ENCODE measurements around the gene HARBI1.

The HARBI1 gene

GRCh38 chr11:46560300-46560991 is 56.6 kb downstream of the HARBI1 start:
- Histone ChIP-seq H3K4me1 (ENCODE audit: control extremely low read depth in 1 of 4, control insufficient read depth in 4 of 4, insufficient read depth in 4 of 4, low read length in 3 of 4) (peaks cover 9 to 39% (median 21%) of the 10 kb centered on the region in 4 experiments), H3K4me3 (ENCODE audit: control insufficient read depth in 1 of 7, extremely low read depth in 1 of 7, insufficient read depth in 4 of 7, low read depth in 2 of 7, low read length in 6 of 7) (peak overlapping the region in 6 of 7 experiments; percentile 51 to 80 (median 64)), H3K9me3 (ENCODE audit: control extremely low read depth in 1 of 5, control insufficient read depth in 4 of 5, insufficient read depth in 2 of 5, low read depth in 1 of 5, low read length in 4 of 5) (no peaks in the 10 kb centered on the region), H3K27ac (ENCODE audit: insufficient read depth in 1 of 2, low read depth in 1 of 2, low read length in 2 of 2, poor library complexity in 1 of 2, severe bottlenecking in 2 of 2) (peak overlapping the region; percentile 65 to 90), H3K36me3 (ENCODE audit: control insufficient read depth in 4 of 4, insufficient read depth in 4 of 4, low read length in 3 of 4) (peaks cover 0 to 3% (median 0%) of the 10 kb centered on the region in 4 experiments), H3K27me3 (replicated peaks in 2 of 5; ENCODE audit: control insufficient read depth in 4 of 5, insufficient read depth in 5 of 5, low read length in 4 of 5) (no peaks in the 10 kb centered on the region)
- DNase-seq = peak; percentile 25 to 73 (median 60)
- ChIA-PET CTCF (interaction anchor here (0.6 to 2.4 kb wide), 6 partner anchors 9 to 64 kb away, joined by 3 to 12 read pairs (median 4); partner anchors contain the start of genes ATG13 and HARBI1), POLR2A (interaction anchor here (0.5 to 0.6 kb wide), 2 partner anchors 9 to 10 kb away, joined by 3 to 4 read pairs; no protein-coding TSS in a partner anchor)
- WGBS (ENCODE audit: insufficient coverage) = 0% methylated on average over 4 of the region's 6 CpGs

- peaks cover 0 to 3% (median 0%) of the 10 kb centered on the region in 4 experiments for H3K36me3 ChIP-seq (ENCODE audit: control insufficient read depth in 4 of 4, insufficient read depth in 4 of 4, low read length in 3 of 4)
- POLR2A ChIA-PET = interaction anchor here (0.6 kb wide), 1 partner anchor 29 kb away, joined by 3 read pairs; no protein-coding TSS in a partner anchor
- H3K4me1 ChIP-seq (ENCODE audit: control extremely low read depth in 1 of 4, control insufficient read depth in 4 of 4, insufficient read depth in 4 of 4, low read length in 3 of 4) = peaks cover 9 to 45% (median 22%) of the 10 kb centered on the region in 4 experiments
- H3K9me3 ChIP-seq (ENCODE audit: control extremely low read depth in 1 of 5, control insufficient read depth in 4 of 5, insufficient read depth in 2 of 5, low read depth in 1 of 5, low read length in 4 of 5) = no peaks in the 10 kb centered on the region
- peak overlapping the region in 4 of 7 experiments; percentile 61 to 78 (median 64) for H3K4me3 ChIP-seq (ENCODE audit: control insufficient read depth in 1 of 7, extremely low read depth in 1 of 7, insufficient read depth in 4 of 7, low read depth in 2 of 7, low read length in 6 of 7)
- DNase-seq = no peak
- no peaks in the 10 kb centered on the region for H3K27me3 ChIP-seq (replicated peaks in 2 of 5; ENCODE audit: control insufficient read depth in 4 of 5, insufficient read depth in 5 of 5, low read length in 4 of 5)
- WGBS (ENCODE audit: insufficient coverage) = 14% methylated on average over 1 of the region's 1 CpG
- H3K27ac ChIP-seq (ENCODE audit: insufficient read depth in 1 of 2, low read depth in 1 of 2, low read length in 2 of 2, poor library complexity in 1 of 2, severe bottlenecking in 2 of 2) = peak overlapping the region; percentile 65 to 90
- CTCF ChIA-PET = interaction anchor here (0.9 to 2.4 kb wide), 3 partner anchors 8 to 58 kb away, joined by 3 to 12 read pairs (median 3); partner anchors contain the start of genes ATG13 and HARBI1
Measured at GRCh38 chr11:46559815-46560214, 57.2 kb downstream of the HARBI1 start.

- no peak for DNase-seq
- Histone ChIP-seq H3K4me1 (ENCODE audit: control extremely low read depth in 1 of 4, control insufficient read depth in 4 of 4, insufficient read depth in 4 of 4, low read length in 3 of 4) (peaks cover 21 to 63% (median 35%) of the 10 kb centered on the region in 4 experiments), H3K4me3 (ENCODE audit: control insufficient read depth in 1 of 7, extremely low read depth in 1 of 7, insufficient read depth in 4 of 7, low read depth in 2 of 7, low read length in 6 of 7) (no peak overlapping the region), H3K36me3 (ENCODE audit: control insufficient read depth in 4 of 4, insufficient read depth in 4 of 4, low read length in 3 of 4) (peaks cover 0 to 3% (median 0%) of the 10 kb centered on the region in 4 experiments), H3K27ac (ENCODE audit: insufficient read depth in 1 of 2, low read depth in 1 of 2, low read length in 2 of 2, poor library complexity in 1 of 2, severe bottlenecking in 2 of 2) (no peak overlapping the region), H3K27me3 (replicated peaks in 2 of 5; ENCODE audit: control insufficient read depth in 4 of 5, insufficient read depth in 5 of 5, low read length in 4 of 5) (no peaks in the 10 kb centered on the region), H3K9me3 (ENCODE audit: control extremely low read depth in 1 of 5, control insufficient read depth in 4 of 5, insufficient read depth in 2 of 5, low read depth in 1 of 5, low read length in 4 of 5) (no peaks in the 10 kb centered on the region)
- WGBS (ENCODE audit: insufficient coverage) = 94% methylated on average over 6 of the region's 7 CpGs
- ChIA-PET POLR2A (no interaction called here), CTCF (interaction anchor here (0.6 to 1.5 kb wide), 4 partner anchors 9 to 169 kb away, joined by 3 to 5 read pairs (median 3); no protein-coding TSS in a partner anchor)
Measured at GRCh38 chr11:46557684-46558151, 59.3 kb downstream of the HARBI1 start.

GRCh38 chr11:46555267-46556054 is 61.6 kb downstream of the HARBI1 start:
- no peak overlapping the region for H3K27ac ChIP-seq (ENCODE audit: insufficient read depth in 1 of 2, low read depth in 1 of 2, low read length in 2 of 2, poor library complexity in 1 of 2, severe bottlenecking in 2 of 2)
- no peaks in the 10 kb centered on the region for H3K9me3 ChIP-seq (ENCODE audit: control extremely low read depth in 1 of 5, control insufficient read depth in 4 of 5, insufficient read depth in 2 of 5, low read depth in 1 of 5, low read length in 4 of 5)
- WGBS (ENCODE audit: insufficient coverage) = 80% methylated on average over 1 of the region's 2 CpGs
- H3K36me3 ChIP-seq (ENCODE audit: control insufficient read depth in 4 of 4, insufficient read depth in 4 of 4, low read length in 3 of 4) = peaks cover 0 to 3% (median 0%) of the 10 kb centered on the region in 4 experiments
- ChIA-PET CTCF (interaction anchor here (1.0 to 2.6 kb wide), 4 partner anchors 11 to 65 kb away, joined by 3 to 12 read pairs (median 4); no protein-coding TSS in a partner anchor), POLR2A (no interaction called here)
- H3K4me1 ChIP-seq (ENCODE audit: control extremely low read depth in 1 of 4, control insufficient read depth in 4 of 4, insufficient read depth in 4 of 4, low read length in 3 of 4) = peaks cover 14 to 49% (median 22%) of the 10 kb centered on the region in 4 experiments
- H3K27me3 ChIP-seq (replicated peaks in 2 of 5; ENCODE audit: control insufficient read depth in 4 of 5, insufficient read depth in 5 of 5, low read length in 4 of 5) = no peaks in the 10 kb centered on the region
- DNase-seq = no peak
- no peak overlapping the region for H3K4me3 ChIP-seq (ENCODE audit: control insufficient read depth in 1 of 7, extremely low read depth in 1 of 7, insufficient read depth in 4 of 7, low read depth in 2 of 7, low read length in 6 of 7)

DNA sequence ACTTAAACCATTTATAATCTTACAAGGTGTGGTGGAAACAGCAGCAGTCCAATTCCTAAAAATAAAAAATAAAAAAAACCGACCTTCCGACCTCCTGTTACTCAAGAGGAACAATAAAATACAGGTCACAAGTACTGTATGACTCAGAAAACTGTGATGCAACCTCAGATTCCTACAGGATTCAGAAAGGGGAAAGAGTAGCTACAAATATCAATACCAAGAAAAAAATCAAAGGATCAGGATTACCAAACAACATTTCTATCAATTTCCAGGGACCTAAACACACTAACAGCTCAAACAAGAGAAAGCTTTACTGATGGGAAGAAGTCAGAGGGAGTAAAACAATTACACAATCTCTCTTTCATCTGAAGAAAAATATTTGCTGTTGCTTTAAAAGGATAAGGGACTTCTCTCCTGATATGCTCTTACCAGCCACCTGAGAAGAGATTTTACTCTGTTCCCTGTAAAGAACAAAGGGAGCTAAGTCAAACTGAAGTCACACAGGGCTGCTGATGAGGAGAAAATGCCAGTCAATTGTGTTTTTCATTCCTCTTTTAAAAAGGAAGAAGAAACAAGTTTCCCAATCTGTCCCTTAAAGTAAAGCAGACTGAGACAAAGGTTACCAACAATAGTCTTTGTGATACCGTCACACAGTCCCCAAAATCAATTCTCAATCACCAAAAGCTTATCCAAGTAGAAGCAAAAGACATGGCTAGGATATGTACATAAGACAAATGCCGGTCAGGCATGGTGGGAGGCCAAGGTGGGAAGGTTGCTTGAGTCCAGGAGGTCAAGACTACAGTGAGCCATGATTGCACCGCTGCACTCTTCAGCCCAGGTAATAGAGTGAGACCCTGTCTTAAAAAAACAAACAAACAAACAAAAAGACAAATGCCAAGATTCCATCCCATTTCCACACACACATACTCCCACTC is 62.5 kb downstream of the HARBI1 start:
- Histone ChIP-seq H3K27ac (ENCODE audit: insufficient read depth in 1 of 2, low read depth in 1 of 2, low read length in 2 of 2, poor library complexity in 1 of 2, severe bottlenecking in 2 of 2) (peak overlapping the region; percentile 16 to 62), H3K4me1 (ENCODE audit: control extremely low read depth in 1 of 4, control insufficient read depth in 4 of 4, insufficient read depth in 4 of 4, low read length in 3 of 4) (peaks cover 6 to 40% (median 19%) of the 10 kb centered on the region in 4 experiments), H3K36me3 (ENCODE audit: control insufficient read depth in 4 of 4, insufficient read depth in 4 of 4, low read length in 3 of 4) (peaks cover 0 to 3% (median 0%) of the 10 kb centered on the region in 4 experiments), H3K27me3 (replicated peaks in 2 of 5; ENCODE audit: control insufficient read depth in 4 of 5, insufficient read depth in 5 of 5, low read length in 4 of 5) (no peaks in the 10 kb centered on the region), H3K9me3 (ENCODE audit: control extremely low read depth in 1 of 5, control insufficient read depth in 4 of 5, insufficient read depth in 2 of 5, low read depth in 1 of 5, low read length in 4 of 5) (no peaks in the 10 kb centered on the region), H3K4me3 (ENCODE audit: control insufficient read depth in 1 of 7, extremely low read depth in 1 of 7, insufficient read depth in 4 of 7, low read depth in 2 of 7, low read length in 6 of 7) (peak overlapping the region in 2 of 7 experiments; percentile 19 to 51)
- peak in 2 of 3 donors; percentile 27 to 43 for DNase-seq
- ChIA-PET CTCF (interaction anchor here (1.0 to 2.6 kb wide), 5 partner anchors 10 to 64 kb away, joined by 3 to 12 read pairs (median 4); no protein-coding TSS in a partner anchor), POLR2A (interaction anchor here (0.7 kb wide), 1 partner anchor 63 kb away, joined by 4 read pairs; no protein-coding TSS in a partner anchor)
- WGBS (ENCODE audit: insufficient coverage) = 57% methylated on average over 5 of the region's 5 CpGs

GRCh38 chr11:46553814-46554212 is 63.2 kb downstream of the HARBI1 start:
- WGBS (ENCODE audit: insufficient coverage) = 0% methylated on average over 1 of the region's 1 CpG
- DNase-seq = peak in 2 of 3 donors; percentile 20 to 37
- POLR2A ChIA-PET = no interaction called here
- Histone ChIP-seq H3K36me3 (ENCODE audit: control insufficient read depth in 4 of 4, insufficient read depth in 4 of 4, low read length in 3 of 4) (peaks cover 0 to 3% (median 0%) of the 10 kb centered on the region in 4 experiments), H3K27ac (ENCODE audit: insufficient read depth in 1 of 2, low read depth in 1 of 2, low read length in 2 of 2, poor library complexity in 1 of 2, severe bottlenecking in 2 of 2) (peak overlapping the region; percentile 9 to 62), H3K9me3 (ENCODE audit: control extremely low read depth in 1 of 5, control insufficient read depth in 4 of 5, insufficient read depth in 2 of 5, low read depth in 1 of 5, low read length in 4 of 5) (no peaks in the 10 kb centered on the region), H3K4me3 (ENCODE audit: control insufficient read depth in 1 of 7, extremely low read depth in 1 of 7, insufficient read depth in 4 of 7, low read depth in 2 of 7, low read length in 6 of 7) (peak overlapping the region in 2 of 7 experiments; percentile 13 to 51), H3K27me3 (replicated peaks in 2 of 5; ENCODE audit: control insufficient read depth in 4 of 5, insufficient read depth in 5 of 5, low read length in 4 of 5) (no peaks in the 10 kb centered on the region), H3K4me1 (ENCODE audit: control extremely low read depth in 1 of 4, control insufficient read depth in 4 of 4, insufficient read depth in 4 of 4, low read length in 3 of 4) (peaks cover 5 to 37% (median 18%) of the 10 kb centered on the region in 4 experiments)
- CTCF ChIA-PET = interaction anchor here (0.8 to 2.6 kb wide), 4 partner anchors 10 to 63 kb away, joined by 3 to 12 read pairs (median 4); no protein-coding TSS in a partner anchor

Measured in common myeloid progenitor, CD34-positive (primary cell).